GM20431 (cell line): ENCODE data around the gene TNS4.

Source experiments
- in situ Hi-C: fragments of 300-500 bp; cut with MseI, MboI; formaldehyde crosslinking; loops from one replicate; pipeline ENCODE4 v1.15.0; 2020; ENCODE audit warnings: low sequenced_read_pairs; ENCODE audit not compliant: unreplicated experiment

TNS4 gene

DNA sequence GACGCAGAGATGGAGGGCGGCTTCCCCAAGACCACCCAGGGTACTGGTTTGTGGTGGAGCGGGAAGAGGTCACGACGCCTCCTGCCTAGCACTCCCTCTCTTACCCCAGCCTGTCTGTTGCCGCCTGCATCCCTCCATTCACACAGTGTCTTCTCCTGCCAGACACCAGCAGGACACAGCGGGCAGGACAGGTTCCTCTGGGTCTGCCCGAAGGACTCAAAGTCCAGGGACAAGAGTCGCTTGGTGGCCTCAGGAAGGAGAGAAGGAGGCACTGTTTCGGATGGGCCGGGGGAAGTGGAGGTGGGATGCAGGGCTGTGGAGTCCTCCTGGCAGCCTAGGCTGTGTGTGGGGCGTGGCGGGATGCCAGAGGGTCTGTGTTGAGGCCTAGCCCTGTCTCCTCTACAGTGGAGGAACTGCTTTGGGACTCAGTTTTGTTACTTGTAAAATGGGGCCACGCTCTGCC is 19.6 kb upstream of the TNS4 start:
- in situ Hi-C loops: no loop called here

DNA sequence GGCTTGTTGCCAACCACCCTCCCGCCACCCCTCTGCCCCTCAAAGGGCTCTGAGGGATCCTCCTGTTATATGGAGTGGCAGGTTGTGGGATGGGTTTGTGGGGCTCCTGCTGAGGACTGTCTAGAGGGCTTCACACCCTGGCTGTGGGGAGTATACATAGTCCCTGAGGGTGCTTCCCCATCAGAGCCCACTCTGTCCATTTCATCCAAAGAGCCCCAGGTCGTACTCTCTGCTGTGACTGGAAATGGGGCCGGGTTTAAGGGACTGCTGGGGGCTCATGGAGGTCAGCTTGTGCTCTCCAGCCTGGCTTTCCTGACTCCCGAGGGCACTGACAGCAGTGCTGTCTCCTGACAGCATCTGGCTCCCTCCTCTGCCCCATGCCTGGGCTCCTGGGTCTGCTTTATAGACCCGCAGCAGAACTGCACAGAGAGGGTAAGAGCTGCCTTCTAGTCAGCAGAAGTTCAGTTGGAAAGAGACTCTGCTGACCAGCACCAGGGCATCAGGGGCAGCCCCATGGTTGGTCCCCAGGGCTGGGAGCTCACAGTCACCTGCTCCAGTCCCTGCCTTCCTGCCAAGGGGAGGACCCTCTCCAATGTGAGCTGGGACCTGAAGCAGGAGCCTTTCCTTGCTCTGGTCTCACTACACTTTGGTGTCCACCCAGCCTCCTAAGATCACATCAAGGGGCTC is 17.8 kb upstream of the TNS4 start:
- in situ Hi-C loops: no loop called here

DNA sequence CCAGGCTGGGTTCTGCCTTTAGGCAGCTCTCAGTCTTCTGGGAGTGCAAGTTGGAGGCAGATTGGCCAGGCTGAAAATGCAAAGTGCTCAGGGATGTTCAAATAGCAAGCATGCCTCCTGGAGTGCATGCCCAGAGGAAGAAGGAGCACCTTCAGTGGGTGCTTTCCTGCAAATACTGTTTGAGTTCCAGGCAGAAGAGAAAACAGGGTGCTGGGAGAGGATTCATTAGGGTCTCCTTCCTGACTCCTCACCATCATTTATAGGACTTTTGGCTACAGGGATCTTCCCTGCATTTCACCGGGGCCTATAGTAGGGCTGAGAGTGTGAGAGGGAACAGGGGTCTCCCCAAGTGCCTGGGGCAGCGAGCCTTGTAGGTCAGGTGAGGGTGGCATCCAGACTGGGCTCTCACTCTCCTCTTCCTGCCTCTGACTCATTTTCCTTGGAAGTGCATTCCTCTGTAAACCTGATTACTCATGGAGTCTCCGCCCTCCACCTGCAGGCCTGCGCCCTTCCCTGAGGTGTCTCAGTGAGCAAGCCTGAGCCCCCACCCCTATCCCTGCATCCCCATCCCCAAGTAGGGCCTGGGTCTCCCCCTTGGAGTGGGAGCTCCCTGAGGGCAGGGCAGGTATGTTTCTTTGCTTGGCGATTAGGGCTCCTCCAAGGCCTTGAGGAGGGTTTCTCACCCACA is 17.1 kb upstream of the TNS4 start:
- in situ Hi-C loops: no loop called here

DNA sequence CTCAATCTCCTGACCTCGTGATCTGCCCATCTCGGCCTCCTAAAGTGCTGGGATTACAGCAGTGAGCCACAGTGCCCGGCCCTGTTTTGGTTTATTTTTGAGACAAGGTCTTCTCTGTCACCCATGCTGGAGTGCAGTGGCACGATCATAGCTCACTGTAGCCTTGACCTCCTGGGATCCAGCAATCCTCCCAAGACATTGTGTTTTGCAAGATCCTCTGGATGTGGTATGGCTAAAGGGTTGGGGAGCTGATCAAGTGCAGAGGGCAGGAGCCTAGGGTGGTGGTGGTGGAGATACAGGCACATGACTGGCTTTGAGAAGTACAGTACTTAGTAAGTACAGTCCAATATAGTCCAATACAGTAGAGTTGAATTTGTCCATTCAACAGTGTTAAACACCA is 16.6 kb upstream of the TNS4 start:
- in situ Hi-C loops: no loop called here

DNA sequence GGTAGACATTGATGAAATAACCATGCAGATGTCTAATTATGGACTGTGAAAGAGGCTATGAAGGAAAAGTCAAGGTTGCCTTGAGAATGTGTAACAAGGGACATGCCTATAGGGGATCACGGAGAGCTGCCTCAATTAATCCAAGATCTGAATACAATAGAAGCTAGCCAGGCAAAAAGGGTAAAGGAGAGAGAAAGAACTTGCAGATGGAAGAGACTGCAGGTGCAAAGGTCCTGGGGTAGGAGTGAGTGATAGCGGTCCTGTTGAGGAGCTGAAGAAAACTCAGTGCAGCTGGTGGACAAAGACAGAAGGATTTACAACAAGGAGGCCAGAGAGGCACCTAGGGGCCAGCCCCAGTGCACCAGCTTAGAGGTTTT is 15.9 kb upstream of the TNS4 start:
- in situ Hi-C loops: no loop called here

DNA sequence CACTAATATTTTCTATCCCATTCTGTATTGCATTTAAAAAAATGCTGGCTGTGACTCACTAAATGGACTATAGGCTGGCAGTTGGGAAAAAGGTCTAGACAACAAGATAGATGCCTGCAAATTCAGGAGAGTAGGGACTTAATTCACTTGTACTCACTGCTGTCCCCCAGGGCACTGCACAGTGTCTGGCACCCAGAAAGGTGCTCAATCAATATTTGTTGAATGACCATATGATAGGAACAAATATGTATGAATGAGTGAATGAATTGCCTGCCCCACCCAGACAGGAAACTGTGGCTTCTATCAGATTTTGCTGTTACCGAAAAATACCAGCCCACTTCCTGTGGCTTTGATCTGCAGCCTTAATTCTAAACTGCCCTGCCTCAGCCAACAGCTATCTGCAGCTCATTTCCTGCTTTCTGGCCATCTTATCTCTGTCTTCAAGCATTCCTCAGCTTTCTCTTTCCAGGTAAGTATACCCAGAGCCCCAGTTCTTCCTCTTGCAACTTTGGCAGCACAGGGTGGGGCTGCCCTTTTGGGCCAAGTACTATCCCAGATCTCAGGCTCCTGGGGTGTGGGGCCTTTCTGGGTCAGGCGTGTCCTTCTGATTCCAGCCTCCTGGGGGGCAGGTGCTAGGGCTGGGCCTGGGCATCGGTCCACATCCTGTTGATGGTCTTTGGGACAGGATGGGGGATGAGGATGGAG is 15.3 kb upstream of the TNS4 start:
- in situ Hi-C loops: no loop called here

DNA sequence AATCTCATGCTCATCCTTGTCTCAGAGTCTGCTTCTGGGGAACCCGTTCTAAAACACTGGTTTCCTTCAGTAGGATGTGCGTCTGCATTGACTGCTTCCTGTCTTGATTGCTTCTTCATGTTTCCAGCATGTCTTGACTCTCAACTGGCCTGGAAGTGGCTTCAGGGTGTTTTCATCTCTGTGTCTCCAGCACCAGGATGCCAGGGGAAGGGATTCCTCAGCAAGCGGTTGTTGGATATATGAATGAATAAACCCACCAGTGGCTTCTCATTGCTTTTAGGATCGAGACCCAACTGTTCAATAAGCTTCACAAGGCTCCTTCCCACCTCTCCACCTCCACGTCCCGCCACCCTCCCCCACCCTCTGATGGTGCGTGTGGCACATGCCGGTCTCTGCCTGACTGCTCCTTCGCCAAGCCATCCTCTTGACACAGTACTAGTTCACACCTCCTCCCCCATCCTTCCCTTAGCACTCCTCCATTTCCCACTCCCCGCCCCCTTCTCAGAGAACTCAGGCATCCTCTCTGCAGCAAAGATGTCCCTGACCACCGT is 14.1 kb upstream of the TNS4 start:
- in situ Hi-C loops: no loop called here

- in situ Hi-C loops: no loop called here
Measured at GRCh38 chr17:40515011-40515410, 13.6 kb upstream of the TNS4 start.

- in situ Hi-C loops: no loop called here
Measured at GRCh38 chr17:40514013-40514875, 12.8 kb upstream of the TNS4 start.

DNA sequence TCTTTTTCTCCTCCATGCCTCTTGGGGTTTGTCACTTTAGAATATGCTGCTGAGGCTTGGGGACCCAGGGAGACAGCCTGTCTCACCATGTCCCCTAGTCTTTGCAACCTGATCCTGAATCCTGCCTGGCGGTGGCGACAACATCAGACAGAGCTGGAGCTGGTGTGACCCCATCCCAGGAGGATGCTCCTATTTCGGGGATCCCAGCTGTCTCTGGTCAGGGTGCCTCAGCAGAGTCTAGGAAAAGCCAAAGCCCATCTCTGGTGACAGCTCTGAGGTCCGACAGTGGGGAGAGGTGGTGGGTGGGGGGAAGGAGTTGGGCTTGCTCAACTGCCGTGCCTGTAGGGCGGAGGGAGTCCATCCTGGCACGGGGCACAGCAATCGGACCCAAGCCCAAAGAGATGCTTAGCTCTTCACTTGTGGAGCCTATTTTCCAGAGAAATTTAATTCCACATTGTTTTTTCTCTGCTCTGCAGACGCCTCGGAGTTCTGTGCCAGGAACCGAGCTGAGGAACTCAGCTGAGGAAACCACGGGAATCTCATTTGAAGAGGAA is 10.3 kb upstream of the TNS4 start:
- in situ Hi-C loops: no loop called here

- in situ Hi-C loops: no loop called here
Measured at GRCh38 chr17:40511136-40511535, 9.7 kb upstream of the TNS4 start.

GRCh38 chr17:40510328-40510648 is 8.9 kb upstream of the TNS4 start:
- in situ Hi-C loops: no loop called here

DNA sequence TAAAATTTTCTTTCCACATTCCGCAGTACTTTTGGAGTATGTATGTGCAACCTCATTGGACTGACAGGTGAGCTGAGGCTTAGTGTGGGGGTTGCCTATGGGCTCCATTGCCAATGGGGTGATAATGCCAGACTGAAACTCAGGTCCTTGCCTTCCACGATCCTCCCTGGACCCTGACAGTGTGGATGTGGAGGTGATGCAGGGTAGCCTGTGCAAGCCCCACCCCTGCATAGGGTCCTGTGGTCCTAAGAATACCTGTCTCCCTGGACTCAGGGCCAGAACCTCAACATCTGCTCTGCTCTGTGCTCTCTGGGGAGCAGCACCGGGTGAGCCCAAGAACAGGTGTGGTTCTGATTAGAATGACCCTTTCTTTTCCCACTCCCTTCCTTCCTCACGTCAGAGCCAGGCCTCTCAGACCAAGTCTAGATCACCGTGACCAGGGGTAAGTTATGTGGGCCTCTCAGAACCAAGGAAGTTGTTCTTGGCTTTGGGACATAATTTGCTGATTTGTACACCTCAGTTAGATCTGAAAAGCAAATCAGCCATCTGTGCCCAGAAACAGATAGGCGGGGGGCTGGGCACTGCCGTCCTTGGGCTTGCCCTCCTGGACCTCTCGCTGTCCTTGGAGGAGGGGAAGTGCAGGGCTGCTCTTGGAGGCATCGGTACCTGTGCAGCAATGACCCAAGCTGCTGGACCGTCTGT is 8.4 kb upstream of the TNS4 start:
- in situ Hi-C loops: no loop called here

DNA sequence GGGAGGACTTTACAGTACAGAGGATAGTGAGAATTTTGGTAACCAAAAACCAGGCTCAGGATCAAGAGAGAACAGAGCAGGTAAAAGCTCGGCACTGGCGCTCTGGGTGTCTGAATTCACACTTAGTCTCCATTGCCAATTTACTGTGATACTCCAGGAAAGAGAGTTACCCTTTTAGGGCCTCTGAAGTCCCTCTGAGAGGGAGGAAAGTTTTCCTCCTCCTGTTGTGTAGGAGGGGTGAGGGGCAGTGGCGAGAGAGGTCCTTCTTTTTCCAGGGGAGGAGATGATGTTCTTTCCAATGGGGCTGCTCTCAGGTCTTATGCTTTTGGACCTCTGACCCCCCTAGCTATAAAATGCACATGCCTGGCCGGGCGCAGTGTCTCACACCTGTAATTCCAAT is 5.4 kb upstream of the TNS4 start:
- in situ Hi-C loops: no loop called here

DNA sequence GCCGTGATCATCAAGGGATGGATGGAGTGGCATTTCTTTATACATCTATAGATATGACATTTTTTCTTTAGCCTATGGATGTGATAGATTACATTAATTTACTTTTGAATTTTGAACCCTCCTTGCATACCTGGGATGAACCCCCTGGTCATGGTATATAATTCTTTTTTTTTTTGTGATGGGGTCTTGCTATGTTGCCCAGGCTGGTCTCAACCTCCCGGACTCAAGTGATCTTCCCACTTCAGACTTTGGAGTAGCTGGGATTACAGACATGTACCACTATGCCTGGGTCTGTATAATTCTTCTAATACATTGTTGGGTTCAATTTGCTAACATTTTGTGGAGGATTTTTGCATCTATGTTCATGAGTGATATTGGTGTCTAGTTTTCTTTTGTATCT is 1.7 kb upstream of the TNS4 start:
- in situ Hi-C loops: no loop called here

DNA sequence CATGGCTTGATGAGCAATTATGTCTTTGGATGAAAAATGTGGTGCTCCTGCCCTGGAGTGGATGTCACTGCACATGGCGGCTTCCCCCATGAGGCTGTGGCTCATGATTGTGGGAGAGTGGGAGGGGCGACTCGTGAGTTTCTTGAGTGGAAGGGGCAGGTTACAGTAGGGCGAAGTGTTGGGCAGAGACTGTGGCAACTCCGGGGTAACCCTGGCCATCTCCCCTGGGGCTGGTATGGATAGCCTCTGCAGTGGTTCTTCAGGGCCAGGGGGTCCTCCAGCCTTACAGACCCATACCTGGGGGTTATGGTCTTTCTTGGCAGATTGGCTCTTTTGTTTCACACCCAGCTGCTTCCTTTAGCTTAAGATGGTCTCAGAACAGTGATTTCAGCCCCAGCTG is 1.3 kb upstream of the TNS4 start:
- in situ Hi-C loops: no loop called here

GRCh38 chr17:40500709-40501108 is 714 bp downstream of the TNS4 start:
- in situ Hi-C loops: no loop called here

DNA sequence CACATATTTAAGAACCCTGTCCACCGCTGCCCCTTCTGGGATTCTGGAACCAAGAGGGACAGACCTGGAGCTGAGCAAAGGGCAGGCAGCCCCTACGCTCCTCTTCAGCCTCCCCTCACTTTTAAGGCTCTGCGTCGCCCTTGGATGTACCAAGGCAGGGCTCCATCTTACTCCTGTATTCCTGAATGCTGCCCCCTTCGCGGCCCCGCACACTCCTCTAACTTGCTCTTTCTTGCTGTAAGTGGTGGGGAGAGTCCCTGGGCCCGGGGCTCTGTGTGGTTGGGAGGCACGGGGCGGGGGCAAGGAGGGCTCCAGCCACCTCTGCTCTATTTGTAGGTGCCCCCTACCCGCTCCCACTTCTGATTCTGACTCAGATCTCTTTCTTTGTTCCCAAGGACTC is 1.2 kb downstream of the TNS4 start:
- in situ Hi-C loops: no loop called here

DNA sequence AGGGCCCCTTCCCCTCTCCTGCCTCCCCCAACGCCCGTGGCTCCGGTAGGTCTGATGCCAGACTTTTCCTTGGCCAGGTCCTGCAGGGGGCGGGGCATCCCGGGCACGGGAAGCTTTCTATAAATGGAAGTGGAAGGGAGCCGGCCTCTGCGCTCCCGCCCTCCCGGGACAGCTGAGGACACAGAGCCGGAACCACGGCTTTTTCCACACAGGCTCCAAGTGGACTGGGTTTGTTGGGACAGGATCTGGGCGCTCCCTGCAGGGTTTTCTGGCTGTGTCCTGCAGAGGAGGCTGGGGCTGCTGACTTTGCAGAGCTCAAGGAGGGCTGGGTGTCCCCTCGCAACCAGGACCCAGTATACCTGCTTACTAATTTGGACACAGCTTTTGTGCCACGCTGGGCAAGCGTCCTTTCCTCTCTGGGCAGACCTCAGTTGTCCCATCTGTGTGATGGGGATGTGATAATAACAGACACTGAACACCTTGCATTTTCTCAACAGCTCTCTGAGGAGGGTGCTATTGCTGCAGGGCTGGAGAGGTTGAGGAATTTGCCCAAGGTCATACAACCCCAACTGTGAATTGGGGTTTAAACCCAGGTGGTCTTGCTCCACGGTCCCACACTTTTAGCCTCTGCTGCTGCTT is 1.8 kb downstream of the TNS4 start:
- in situ Hi-C loops: no loop called here
